ENCODE results near the gene NOS3. TPM values are rescaled to one million over a fixed set of nuclear protein-coding genes. Genes with fewer than 3 reads are reported as not detected.

Gene NOS3
- total and polyA plus RNA-seq, 2 of the 13 experiments (the other 11 are each of a cell fraction or from before 2014, with no cell fraction given) = 3.7 to 7.5 TPM

DNA sequence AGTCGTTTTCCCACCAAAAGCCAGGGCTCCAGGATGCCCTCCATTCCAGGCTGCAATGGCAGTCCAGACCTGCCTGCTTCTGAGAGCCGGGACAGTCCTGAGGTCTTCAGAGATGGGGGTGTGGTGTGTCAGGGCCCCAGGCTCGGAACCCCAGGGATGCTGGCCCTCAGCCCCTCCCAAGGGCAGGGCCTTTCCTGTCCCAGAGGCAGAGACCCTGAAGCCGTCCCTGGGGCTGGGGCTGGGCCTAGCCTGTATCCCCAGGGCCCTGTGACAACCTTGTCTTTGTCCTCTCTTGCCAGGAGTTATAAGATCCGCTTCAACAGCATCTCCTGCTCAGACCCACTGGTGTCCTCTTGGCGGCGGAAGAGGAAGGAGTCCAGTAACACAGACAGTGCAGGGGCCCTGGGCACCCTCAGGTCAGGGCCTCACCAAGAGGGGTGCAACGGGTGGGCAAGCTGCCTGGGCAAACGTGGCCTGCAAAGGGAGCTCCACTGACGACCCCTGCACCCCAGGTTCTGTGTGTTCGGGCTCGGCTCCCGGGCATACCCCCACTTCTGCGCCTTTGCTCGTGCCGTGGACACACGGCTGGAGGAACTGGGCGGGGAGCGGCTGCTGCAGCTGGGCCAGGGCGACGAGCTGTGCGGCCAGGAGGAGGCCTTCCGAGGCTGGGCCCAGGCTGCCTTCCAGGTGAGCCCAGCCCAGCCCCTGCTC is 15.9 kb downstream of the NOS3 start:
- in situ Hi-C loops (cut with HindIII; ENCODE audit: extremely low pct_ligation_motif_present, low pct_unique_long_range_greater_than_20kb) (no loop called here), intact Hi-C loops (cut with micrococcal nuclease; ENCODE audit: unreplicated experiment) (no loop called here)
- 60% methylated on average over 16 of the region's 23 CpGs for WGBS (ENCODE audit: low lambda C conversion rate)
- H3K27ac ChIP-seq (ENCODE audit: extremely low read length, insufficient read depth, low read length) = no peak overlapping the region
- ChIA-PET POLR2A (interaction anchor here (4.2 kb wide), 1 partner anchor 56 kb away, joined by 29 read pairs; no protein-coding TSS in a partner anchor), CTCF (ENCODE audit: low intra/inter-chr PET ratio, low total read pairs) (no interaction called here)
- ATAC-seq (peak; percentile 5; the same call in 1 of the 3 replicates), FAIRE-seq (no peak), DNase-seq (ENCODE audit: low spot score) (no peak)
- H3K27me3 ChIP-seq (ENCODE audit: control insufficient read depth in 1 of 2, insufficient read depth in 2 of 2, low read length in 2 of 2) = peaks cover 0 to 2% of the 10 kb centered on the region in 2 experiments; a peak in 2 of 5 replicates
- peaks cover 91% of the 10 kb centered on the region for H3K4me1 ChIP-seq (ENCODE audit: insufficient read depth, low read length)
- peak overlapping the region; percentile 98; the same call in 1 of the 2 replicates for H3K4me2 ChIP-seq (ENCODE audit: low read depth, low read length)
- no peaks in the 10 kb centered on the region for H3K36me3 ChIP-seq (replicated peaks in 1 of 2; ENCODE audit: control insufficient read depth in 1 of 2, insufficient read depth in 2 of 2, low read length in 2 of 2)
- no peak overlapping the region for H2AFZ ChIP-seq (ENCODE audit: low read length)
- peak overlapping the region in 2 of 3 experiments; percentile 6 to 48; a peak in 2 of 6 replicates for H3K4me3 ChIP-seq (replicated peaks in 1 of 3; ENCODE audit: insufficient read depth in 1 of 3, low read depth in 2 of 3, low read length in 3 of 3)
- H4K20me1 ChIP-seq (ENCODE audit: insufficient read depth, low read length) = no peaks in the 10 kb centered on the region
- no TSS peak for BruUV-seq (replicated peaks)
- no peaks in the 10 kb centered on the region for H3K79me2 ChIP-seq (ENCODE audit: insufficient read depth, low read length)
- H3K9me3 ChIP-seq (ENCODE audit: low read length) = no peaks in the 10 kb centered on the region
- 0 out of 2 replicates have a peak overlapping the region, but pooled peaks have one; percentile 2 for H3K9ac ChIP-seq (ENCODE audit: insufficient read depth, low read depth, low read length)
- TF ChIP-seq ZNF766 (CRISPR knock-in tag; IDR thresholded peaks at IDR 0.05; ENCODE audit: borderline replicate concordance) = no peak
- TF ChIP-seq, protein P1, sequence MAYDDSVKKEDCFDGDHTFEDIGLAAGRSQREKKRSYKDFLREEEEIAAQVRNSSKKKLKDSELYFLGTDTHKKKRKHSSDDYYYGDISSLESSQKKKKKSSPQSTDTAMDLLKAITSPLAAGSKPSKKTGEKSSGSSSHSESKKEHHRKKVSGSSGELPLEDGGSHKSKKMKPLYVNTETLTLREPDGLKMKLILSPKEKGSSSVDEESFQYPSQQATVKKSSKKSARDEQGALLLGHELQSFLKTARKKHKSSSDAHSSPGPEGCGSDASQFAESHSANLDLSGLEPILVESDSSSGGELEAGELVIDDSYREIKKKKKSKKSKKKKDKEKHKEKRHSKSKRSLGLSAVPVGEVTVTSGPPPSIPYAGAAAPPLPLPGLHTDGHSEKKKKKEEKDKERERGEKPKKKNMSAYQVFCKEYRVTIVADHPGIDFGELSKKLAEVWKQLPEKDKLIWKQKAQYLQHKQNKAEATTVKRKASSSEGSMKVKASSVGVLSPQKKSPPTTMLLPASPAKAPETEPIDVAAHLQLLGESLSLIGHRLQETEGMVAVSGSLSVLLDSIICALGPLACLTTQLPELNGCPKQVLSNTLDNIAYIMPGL (CRISPR knock-in tag; IDR thresholded peaks at IDR 0.05; ENCODE audit: borderline replicate concordance in 1 of 2, low read depth in 1 of 2) = 0 out of 4 replicates have a peak, but pooled peaks of 1 of the 2 experiments have one; percentile 42
- TF ChIP-seq, protein P2, sequence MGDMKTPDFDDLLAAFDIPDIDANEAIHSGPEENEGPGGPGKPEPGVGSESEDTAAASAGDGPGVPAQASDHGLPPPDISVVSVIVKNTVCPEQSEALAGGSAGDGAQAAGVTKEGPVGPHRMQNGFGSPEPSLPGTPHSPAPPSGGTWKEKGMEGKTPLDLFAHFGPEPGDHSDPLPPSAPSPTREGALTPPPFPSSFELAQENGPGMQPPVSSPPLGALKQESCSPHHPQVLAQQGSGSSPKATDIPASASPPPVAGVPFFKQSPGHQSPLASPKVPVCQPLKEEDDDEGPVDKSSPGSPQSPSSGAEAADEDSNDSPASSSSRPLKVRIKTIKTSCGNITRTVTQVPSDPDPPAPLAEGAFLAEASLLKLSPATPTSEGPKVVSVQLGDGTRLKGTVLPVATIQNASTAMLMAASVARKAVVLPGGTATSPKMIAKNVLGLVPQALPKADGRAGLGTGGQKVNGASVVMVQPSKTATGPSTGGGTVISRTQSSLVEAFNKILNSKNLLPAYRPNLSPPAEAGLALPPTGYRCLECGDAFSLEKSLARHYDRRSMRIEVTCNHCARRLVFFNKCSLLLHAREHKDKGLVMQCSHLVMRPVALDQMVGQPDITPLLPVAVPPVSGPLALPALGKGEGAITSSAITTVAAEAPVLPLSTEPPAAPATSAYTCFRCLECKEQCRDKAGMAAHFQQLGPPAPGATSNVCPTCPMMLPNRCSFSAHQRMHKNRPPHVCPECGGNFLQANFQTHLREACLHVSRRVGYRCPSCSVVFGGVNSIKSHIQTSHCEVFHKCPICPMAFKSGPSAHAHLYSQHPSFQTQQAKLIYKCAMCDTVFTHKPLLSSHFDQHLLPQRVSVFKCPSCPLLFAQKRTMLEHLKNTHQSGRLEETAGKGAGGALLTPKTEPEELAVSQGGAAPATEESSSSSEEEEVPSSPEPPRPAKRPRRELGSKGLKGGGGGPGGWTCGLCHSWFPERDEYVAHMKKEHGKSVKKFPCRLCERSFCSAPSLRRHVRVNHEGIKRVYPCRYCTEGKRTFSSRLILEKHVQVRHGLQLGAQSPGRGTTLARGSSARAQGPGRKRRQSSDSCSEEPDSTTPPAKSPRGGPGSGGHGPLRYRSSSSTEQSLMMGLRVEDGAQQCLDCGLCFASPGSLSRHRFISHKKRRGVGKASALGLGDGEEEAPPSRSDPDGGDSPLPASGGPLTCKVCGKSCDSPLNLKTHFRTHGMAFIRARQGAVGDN (CRISPR knock-in tag; IDR thresholded peaks at IDR 0.05) = peak; percentile 62
- TF ChIP-seq ZFY (CRISPR knock-in tag; IDR thresholded peaks at IDR 0.05) = peak; percentile 23; the same call in 1 of the 2 replicates
- 0 out of 2 replicates have a peak, but pooled peaks have one; percentile 46 for TF ChIP-seq ZBTB38 (CRISPR knock-in tag; IDR thresholded peaks at IDR 0.05)
- no peak for TF ChIP-seq SRSF1 (optimal IDR thresholded peaks at IDR 0.05; ENCODE audit: low read depth, low read length)
- TF ChIP-seq, protein P3, sequence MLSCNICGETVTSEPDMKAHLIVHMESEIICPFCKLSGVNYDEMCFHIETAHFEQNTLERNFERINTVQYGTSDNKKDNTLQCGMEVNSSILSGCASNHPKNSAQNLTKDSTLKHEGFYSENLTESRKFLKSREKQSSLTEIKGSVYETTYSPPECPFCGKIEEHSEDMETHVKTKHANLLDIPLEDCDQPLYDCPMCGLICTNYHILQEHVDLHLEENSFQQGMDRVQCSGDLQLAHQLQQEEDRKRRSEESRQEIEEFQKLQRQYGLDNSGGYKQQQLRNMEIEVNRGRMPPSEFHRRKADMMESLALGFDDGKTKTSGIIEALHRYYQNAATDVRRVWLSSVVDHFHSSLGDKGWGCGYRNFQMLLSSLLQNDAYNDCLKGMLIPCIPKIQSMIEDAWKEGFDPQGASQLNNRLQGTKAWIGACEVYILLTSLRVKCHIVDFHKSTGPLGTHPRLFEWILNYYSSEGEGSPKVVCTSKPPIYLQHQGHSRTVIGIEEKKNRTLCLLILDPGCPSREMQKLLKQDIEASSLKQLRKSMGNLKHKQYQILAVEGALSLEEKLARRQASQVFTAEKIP (CRISPR knock-in tag; IDR thresholded peaks at IDR 0.05; ENCODE audit: borderline replicate concordance) = no peak
- no peak for TF ChIP-seq SIN3A (IDR thresholded peaks at IDR 0.05; ENCODE audit: borderline replicate concordance, low read depth, low read length)
- TF ChIP-seq NR1H2 (CRISPR knock-in tag; IDR thresholded peaks at IDR 0.05; ENCODE audit: borderline replicate concordance, low read depth) = no peak
- TF ChIP-seq ZFX (CRISPR knock-in tag; IDR thresholded peaks at IDR 0.05; ENCODE audit: low read depth) = peak; percentile 64
- TF ChIP-seq, protein P4, sequence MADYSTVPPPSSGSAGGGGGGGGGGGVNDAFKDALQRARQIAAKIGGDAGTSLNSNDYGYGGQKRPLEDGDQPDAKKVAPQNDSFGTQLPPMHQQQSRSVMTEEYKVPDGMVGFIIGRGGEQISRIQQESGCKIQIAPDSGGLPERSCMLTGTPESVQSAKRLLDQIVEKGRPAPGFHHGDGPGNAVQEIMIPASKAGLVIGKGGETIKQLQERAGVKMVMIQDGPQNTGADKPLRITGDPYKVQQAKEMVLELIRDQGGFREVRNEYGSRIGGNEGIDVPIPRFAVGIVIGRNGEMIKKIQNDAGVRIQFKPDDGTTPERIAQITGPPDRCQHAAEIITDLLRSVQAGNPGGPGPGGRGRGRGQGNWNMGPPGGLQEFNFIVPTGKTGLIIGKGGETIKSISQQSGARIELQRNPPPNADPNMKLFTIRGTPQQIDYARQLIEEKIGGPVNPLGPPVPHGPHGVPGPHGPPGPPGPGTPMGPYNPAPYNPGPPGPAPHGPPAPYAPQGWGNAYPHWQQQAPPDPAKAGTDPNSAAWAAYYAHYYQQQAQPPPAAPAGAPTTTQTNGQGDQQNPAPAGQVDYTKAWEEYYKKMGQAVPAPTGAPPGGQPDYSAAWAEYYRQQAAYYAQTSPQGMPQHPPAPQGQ (CRISPR knock-in tag; IDR thresholded peaks at IDR 0.05; ENCODE audit: borderline replicate concordance) = no peak
- 0 out of 2 replicates have a peak, but pooled peaks have one; percentile 22 for TF ChIP-seq RBAK (CRISPR knock-in tag; IDR thresholded peaks at IDR 0.05)
